Mucosa of descending colon (tissue), 3 donors: ENCODE results near the gene C16orf92. TPM values are rescaled to one million over a fixed set of nuclear protein-coding genes. Genes with fewer than 3 reads are reported as not detected.

Experiments
- ATAC-seq: fragments of 200-7000 bp; cut with Tn5 transposase; one replicate; pipeline ENCODE4 v1.9.1; 2020; ENCODE audit warnings: mild to moderate bottlenecking, moderate library complexity
- DNase-seq, 3 donors: peaks; one replicate each; pipeline ENCODE4 v3.0.0-alpha.2; 2020
- H3K36me3 ChIP-seq: fragments of 200-600 bp; one replicate; pipeline ENCODE4 v1.8.0; 2021; ENCODE audit warnings: low read depth, mild to moderate bottlenecking
- H3K4me1 ChIP-seq: fragments of 200-600 bp; one replicate; pipeline ENCODE4 v1.8.0; 2021; ENCODE audit warnings: low read depth, mild to moderate bottlenecking
- H3K4me3 ChIP-seq: fragments of 200-600 bp; one replicate; pipeline ENCODE4 v1.8.0; 2021; ENCODE audit warnings: mild to moderate bottlenecking
- H3K9me3 ChIP-seq: fragments of 200-600 bp; one replicate; pipeline ENCODE4 v1.8.0; 2021; ENCODE audit warnings: mild to moderate bottlenecking
- CTCF ChIP-seq: fragments of 200-600 bp; IDR thresholded peaks from one replicate; pipeline ENCODE4 v1.8.0; 2022; ENCODE audit warnings: antibody characterized with exemption, mild to moderate bottlenecking
- intact Hi-C, 2 donors: fragments of 100-400 bp; cut with DNase I in 1 of 2; cut with micrococcal nuclease in 1 of 2; formaldehyde crosslinking; loops; one replicate each; pipeline versions ENCODE4 v1.11.0 to v1.11.1; 2022; cut with DNase I, micrococcal nuclease
- total RNA-seq, 3 donors: library from RNA; stranded (reverse); fragmentation: NEBNext Ultra II Directional in 2 of 3; extraction: Animal tissue kit (Norgen Biotek cat#: 25700) in 2 of 3; gene quantifications; one replicate each; pipeline versions ENCODE4 v1.2.1 to v1.2.4, GENCODE V29; 2021 to 2023
- donor health status: DM: no; HTN: no; CAD: no; lungs with moderate emphysema.
- donor health status: DM: no; HTN: no; CAD: no.
- donor health status: DM: no; HTN: yes; CAD: no.

Gene C16orf92
- total RNA-seq, 3 donors from 2014 or later, result not detected

- peaks cover 35% of the 10 kb centered on the region for H3K4me1 ChIP-seq
- H3K9me3 ChIP-seq, result no peaks in the 10 kb centered on the region
- H3K36me3 ChIP-seq, result peaks cover 20% of the 10 kb centered on the region
- intact Hi-C loops, result no loop called here
- no peak overlapping the region for H3K4me3 ChIP-seq
- DNase-seq (no peak), ATAC-seq (no peak)
- no peak for TF ChIP-seq CTCF
Measured at GRCh38 chr16:30070490-30070889, 47.5 kb downstream of the C16orf92 start.

Other genes with a start within 250 kb of the C16orf92 start
- gene ZG16, start 244.9 kb upstream of the C16orf92 start, total RNA-seq, result 100 to 1,000 TPM; 196 to 671 (median 551) TPM
- gene KIF22, start 232.4 kb upstream of the C16orf92 start, total RNA-seq, result 10 to 100 TPM; 24.7 to 56.2 (median 53.0) TPM
- gene MAZ, start 216.7 kb upstream of the C16orf92 start, total RNA-seq, result 100 to 1,000 TPM; 224 to 415 (median 225) TPM
- 10 to 100 TPM in 1 of 3 donors, under 1 TPM in 2; 0.81 to 15.2 (median 0.94) TPM for gene PRRT2, start 211.0 kb upstream of the C16orf92 start, total RNA-seq
- 10 to 100 TPM; 15.6 to 25.1 (median 20.5) TPM for gene PAGR1, start 207.0 kb upstream of the C16orf92 start, total RNA-seq
- gene MVP, start 202.7 kb upstream of the C16orf92 start, total RNA-seq, result 100 to 1,000 TPM; 307 to 552 (median 529) TPM
- 100 to 1,000 TPM in 1 of 3 donors, 10 to 100 TPM in 2; 53.1 to 102 (median 90.5) TPM for gene CDIPT, start 160.0 kb upstream of the C16orf92 start, total RNA-seq
- gene SEZ6L2, start 123.6 kb upstream of the C16orf92 start, total RNA-seq, result 1 to 10 TPM; 6.1 to 9.6 (median 7.0) TPM
- gene ASPHD1, start 122.7 kb upstream of the C16orf92 start, total RNA-seq, result 1 to 10 TPM; 1.6 to 1.9 (median 1.8) TPM
- gene KCTD13, start 97.0 kb upstream of the C16orf92 start, total RNA-seq, result 10 to 100 TPM; 22.2 to 25.8 (median 22.9) TPM
- gene TMEM219, start 61.1 kb upstream of the C16orf92 start, total RNA-seq, result 100 to 1,000 TPM; 116 to 209 (median 130) TPM
- 10 to 100 TPM; 46.6 to 53.4 (median 50.5) TPM for gene TAOK2, start 49.3 kb upstream of the C16orf92 start, total RNA-seq
- gene HIRIP3, start 27.6 kb upstream of the C16orf92 start, total RNA-seq, result 10 to 100 TPM; 11.3 to 21.3 (median 11.9) TPM
- gene INO80E, start 27.0 kb upstream of the C16orf92 start, total RNA-seq, result 10 to 100 TPM; 71.2 to 79.5 (median 78.4) TPM
- gene DOC2A, start 12.2 kb upstream of the C16orf92 start, total RNA-seq, result 10 to 100 TPM in 1 of 3 donors, 1 to 10 TPM in 2; 5.2 to 16.8 (median 7.5) TPM
- gene TLCD3B, start 8.1 kb downstream of the C16orf92 start, total RNA-seq, result under 1 TPM in 2 of 3 donors, not detected in 1; 0.38 to 0.46 TPM
- 1,000 to 10,000 TPM; 1,235 to 2,016 (median 1,778) TPM for gene ALDOA, start 42.6 kb downstream of the C16orf92 start, total RNA-seq
- gene PPP4C, start 52.8 kb downstream of the C16orf92 start, total RNA-seq, result 100 to 1,000 TPM in 2 of 3 donors, 10 to 100 TPM in 1; 71.7 to 109 (median 102) TPM
- 1 to 10 TPM in 1 of 3 donors, under 1 TPM in 2; 0.63 to 1.9 (median 0.90) TPM for gene TBX6, start 68.7 kb downstream of the C16orf92 start, total RNA-seq
- gene YPEL3, start 73.0 kb downstream of the C16orf92 start, total RNA-seq, result 10 to 100 TPM; 30.5 to 78.4 (median 69.3) TPM
- gene GDPD3, start 90.3 kb downstream of the C16orf92 start, total RNA-seq, result 10 to 100 TPM; 29.6 to 75.3 (median 51.7) TPM
- 100 to 1,000 TPM; 200 to 378 (median 285) TPM for gene MAPK3, start 100.0 kb downstream of the C16orf92 start, total RNA-seq
- 10 to 100 TPM; 24.2 to 42.0 (median 25.2) TPM for gene CORO1A, start 160.4 kb downstream of the C16orf92 start, total RNA-seq
- gene BOLA2B, start 170.5 kb downstream of the C16orf92 start, total RNA-seq, result 100 to 1,000 TPM in 2 of 3 donors, 10 to 100 TPM in 1; 67.8 to 187 (median 152) TPM
- gene SLX1A, start 170.7 kb downstream of the C16orf92 start, total RNA-seq, result 100 to 1,000 TPM in 1 of 3 donors, 10 to 100 TPM in 2; 52.8 to 100 (median 68.0) TPM
- gene SULT1A3, start 176.1 kb downstream of the C16orf92 start, total RNA-seq, result 10 to 100 TPM; 37.1 to 96.5 (median 66.7) TPM
- 10 to 100 TPM; 15.3 to 28.5 (median 21.7) TPM for gene NPIPB13, start 225.3 kb downstream of the C16orf92 start, total RNA-seq